Right ventricle myocardium superior (tissue), 1 donor: Measurements from ENCODE around the gene PLXNB2. TPM values are rescaled to one million over a fixed set of nuclear protein-coding genes. Genes with fewer than 3 reads are reported as not detected.
"Not testable (repeated sequence)": the region's sequence is repeated elsewhere in the genome, so short reads cannot be mapped to it uniquely, and the experiment has no call there.

Source experiments
- ATAC-seq: fragments of 200-7000 bp; cut with Tn5 transposase; one replicate; pipeline ENCODE4 v1.9.1; 2020; ENCODE audit warnings: mild to moderate bottlenecking; ENCODE audit not compliant: poor library complexity
- DNase-seq: peaks from one replicate; pipeline ENCODE4 v3.0.0-alpha.2; 2020
- intact Hi-C: fragments of 100-400 bp; cut with DNase I; formaldehyde crosslinking; loops from one replicate; pipeline ENCODE4 v1.11.2; 2022
- total RNA-seq: library from RNA; stranded (reverse); fragmentation: NEBNext Ultra II Directional; extraction: Animal tissue kit (Norgen Biotek cat#: 25700); gene quantifications from one replicate; pipeline ENCODE4 v1.2.1, GENCODE V29; 2021
- donor health status: DM: no; HTN: yes; CAD: no; lungs with severe emphysema.

PLXNB2 gene
- total RNA-seq, 1 donor from 2014 or later: 68.3 TPM

DNA sequence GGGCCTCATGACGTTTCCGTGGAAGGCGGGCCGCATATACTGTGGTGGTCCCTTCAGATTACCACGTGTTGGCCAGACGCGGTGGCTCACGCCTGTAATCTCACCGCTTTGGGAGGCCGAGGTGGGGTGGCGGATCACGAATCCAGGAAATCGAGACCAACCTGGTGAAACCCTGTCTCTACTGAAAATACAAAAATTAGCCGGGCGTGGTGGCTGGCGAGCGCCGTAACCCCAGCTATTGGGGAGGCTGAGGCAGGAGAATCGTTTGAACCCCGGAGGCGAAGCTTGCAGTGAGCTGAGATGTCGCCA, 20.2 kb upstream of the PLXNB2 start:
- ATAC-seq: no peak
- no peak for DNase-seq
- intact Hi-C loops: loop anchor here (5.0 kb wide), 2 partner anchors 50 to 75 kb away; partner anchors contain the start of gene HDAC10

DNA sequence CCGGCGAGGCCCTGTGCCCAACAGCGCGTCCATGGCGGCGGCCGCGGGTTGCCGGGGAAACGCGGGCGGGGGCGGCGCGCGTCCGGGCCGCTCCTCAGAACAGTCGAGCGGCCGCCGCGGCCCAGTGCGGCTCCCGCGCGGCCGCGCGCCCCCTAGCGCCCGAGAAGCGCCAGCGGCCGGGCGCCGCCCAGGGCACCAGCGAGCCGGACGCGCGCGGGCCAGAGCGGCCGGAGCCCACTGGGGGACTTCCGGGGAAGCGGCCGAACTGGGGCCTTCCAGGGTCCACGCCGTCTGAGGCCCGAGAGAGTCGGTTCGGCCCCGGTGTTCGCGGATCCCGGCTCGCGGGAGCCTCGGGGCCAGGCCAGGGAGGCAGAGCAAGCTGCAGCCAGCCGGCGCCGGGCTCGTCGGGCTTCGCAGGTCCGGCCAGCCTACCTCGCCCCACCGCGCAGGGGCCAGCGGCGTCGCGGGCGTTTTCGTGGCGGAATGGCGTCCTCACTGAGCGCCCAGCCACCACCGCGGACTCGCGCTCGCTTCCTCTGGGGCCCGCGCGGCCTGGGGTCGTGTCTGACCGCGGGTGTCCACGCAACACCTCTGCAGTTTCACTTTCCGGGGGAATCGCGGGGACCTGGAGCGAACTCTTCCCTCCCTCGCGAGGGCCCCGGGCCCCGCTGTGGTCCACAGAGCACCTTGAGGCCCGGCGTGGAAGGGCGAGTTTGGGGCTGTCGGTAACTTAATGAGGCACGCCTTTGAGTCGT, 19.7 kb upstream of the PLXNB2 start, which contains the start of gene DENND6B:
DENND6B (minus strand) TSS at position 57 of the 755 bp plus-strand sequence; CDS start at position 33, 24 bp downstream.
- peak; percentile 98 for ATAC-seq
- intact Hi-C loops: loop anchor here (5.0 kb wide), 2 partner anchors 50 to 75 kb away; partner anchors contain the start of gene HDAC10
- DNase-seq: peak; percentile 92

DNA sequence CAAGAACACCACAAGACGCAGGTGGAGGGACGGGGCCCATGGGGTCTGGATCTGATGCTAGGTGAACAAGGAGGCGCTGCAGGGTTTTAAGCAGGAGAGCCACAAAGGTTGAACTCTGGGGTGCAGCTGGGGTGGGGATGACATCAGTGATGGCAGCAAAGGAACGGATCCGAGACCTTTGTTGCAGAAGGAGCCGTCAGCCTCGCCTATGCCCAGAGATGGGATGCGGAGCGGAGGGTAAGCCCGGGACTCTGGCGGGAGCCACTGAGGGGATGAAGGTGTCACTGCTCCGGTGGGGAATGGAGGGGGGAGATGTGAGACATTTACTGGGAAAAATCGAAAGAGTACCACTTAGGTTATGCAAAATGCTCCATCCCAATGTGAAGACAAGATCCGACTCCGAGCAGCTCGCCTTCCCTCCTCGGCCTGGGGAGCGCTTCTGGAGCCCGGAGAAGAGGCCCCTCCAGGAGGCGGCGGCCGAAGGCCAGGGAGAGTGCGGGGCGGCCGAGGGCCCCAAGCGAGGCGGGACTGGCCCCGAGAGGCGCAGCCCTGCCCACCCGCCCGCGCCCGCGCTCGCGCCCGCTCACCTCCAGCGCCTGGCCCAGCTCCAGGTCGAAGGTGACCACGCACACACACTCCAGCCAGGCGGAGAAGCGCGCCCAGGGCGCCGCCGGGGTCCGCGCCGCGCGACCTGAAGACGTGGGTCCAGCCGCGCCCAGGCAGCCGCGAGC, 18.9 kb upstream of the PLXNB2 start:
- intact Hi-C loops: loop anchor here (5.0 kb wide), 2 partner anchors 49 to 74 kb away; partner anchors contain the start of gene HDAC10
- DNase-seq (no peak), ATAC-seq (peak; percentile 28)

DNA sequence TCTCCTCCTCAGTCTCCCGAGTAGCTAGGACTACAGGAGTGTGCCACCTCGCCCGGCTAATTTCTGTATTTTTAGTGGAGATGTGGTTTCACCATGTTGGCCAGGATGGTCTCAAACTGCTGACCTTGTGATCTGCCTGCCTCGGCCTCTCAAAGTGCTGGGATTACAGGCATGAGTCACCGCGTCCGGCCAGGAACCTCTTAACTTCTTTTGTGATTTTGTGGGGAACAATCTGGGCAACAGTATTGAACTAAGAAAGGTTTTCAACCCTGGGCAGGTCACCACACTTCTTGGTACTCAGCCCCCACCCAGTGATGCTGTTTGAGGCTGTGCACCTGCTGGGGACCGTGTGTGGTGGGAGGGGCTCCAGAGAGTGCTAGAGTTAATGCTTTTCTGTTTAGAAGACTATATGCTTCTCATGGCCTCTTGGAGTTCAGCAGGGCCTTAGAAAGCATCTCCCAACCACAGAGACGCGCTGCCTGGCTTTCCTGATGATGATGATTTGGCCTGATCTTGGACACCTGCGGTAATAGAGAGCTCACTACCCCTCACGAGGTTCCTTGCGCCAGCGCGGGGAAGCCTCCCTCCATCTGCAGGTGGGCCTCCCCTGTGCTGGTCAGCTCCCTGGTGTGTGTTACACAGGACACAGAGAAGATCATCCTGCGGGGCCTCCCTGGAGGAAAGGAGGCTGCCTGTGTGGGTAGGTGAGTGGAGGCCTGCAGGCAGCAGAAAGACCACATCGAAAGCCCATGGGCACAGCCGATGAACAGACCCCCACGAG, 18.2 kb upstream of the PLXNB2 start:
- DNase-seq (no peak), ATAC-seq (no peak)
- intact Hi-C loops: loop anchor here (5.0 kb wide), 2 partner anchors 48 to 73 kb away; partner anchors contain the start of gene HDAC10

DNA sequence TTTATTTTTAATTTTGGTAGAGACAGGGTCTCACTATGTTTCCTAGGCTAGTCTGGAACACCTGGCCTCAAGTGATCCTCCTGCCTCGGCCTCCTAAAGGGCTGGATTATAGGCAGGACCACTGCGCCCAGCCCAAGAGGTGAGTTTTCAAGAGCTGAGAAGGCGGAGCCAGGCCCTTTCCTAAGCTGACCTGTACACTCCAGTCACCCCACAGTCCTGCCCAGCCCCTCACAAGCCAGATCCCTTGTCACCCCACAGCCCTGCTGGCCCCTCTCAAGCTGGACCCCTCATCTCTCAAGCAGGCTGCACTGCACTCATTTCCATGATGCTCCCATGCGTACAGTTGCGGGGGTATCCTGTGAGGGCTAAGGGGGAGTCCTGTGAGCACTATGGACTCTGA, 16.5 kb upstream of the PLXNB2 start:
- intact Hi-C loops: no loop called here
- ATAC-seq: no peak
- no peak for DNase-seq

DNA sequence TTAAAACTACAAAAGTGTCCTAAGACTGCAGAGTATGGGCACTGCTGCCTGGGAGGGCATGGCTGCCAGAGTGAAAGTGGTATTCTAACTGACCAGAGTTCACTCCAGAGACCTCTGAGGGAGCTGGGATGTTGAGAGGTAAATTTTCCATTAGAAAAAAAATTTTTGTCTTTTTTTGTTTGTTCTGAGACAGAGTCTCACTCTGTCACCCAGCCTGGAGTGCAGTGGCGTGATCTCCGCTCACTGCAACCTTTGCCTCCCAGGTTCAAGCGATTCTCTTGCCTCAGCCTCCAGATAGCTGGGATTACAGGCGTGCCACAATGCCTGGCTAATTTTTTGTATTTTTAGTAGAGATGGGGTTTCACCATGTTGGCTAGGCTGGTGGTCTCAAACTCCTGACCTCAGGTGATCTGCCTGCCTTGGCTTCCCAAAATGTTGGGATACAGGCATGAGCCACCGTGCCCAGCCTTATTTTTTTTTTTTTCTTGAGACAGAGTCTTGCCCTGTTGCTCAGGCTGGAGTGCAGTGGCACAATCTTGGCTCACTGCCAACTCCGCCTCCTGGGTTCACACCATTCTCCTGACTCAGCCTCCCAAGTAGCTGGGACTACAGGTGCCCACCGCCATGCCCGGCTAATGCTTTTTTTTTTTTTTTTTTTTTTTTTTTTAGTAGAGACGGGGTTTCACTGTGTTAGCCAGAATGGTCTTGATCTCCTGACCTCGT, 15.1 kb upstream of the PLXNB2 start:
- intact Hi-C loops, ATAC-seq, DNase-seq: not testable (repeated sequence)

DNA sequence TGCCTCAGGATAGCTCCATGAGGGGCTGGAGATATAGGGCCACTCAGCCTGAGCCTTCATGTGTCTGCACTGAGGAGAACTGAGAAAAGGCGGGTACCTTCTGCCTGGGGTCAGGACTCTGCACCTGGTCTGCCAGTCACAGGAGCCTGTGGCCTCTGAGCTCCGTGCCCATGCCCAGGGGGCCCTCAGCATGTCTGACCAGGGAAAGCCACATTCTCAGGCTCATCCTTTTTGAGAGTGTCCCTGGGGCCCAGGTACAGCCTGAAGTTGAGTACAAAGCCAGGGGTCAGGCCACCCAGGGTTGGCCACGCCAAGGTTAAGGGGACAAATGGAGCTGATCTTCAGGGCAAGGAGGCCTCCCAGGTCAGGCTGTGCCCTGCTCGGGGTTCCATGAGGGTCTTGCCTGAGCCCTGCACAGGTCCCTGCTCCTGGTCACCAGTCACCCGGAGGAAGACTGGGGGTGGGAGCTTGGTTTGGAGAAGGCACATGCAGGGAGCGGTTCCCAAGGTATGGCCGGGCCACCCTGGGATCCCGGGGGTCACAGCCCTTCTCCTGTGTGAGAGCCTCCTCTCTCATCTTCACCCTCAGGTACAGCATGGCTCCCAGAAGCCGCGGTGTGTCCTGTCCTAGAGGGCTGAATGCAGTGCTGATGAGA, 13.4 kb upstream of the PLXNB2 start:
- intact Hi-C loops: no loop called here
- no peak for DNase-seq
- no peak for ATAC-seq

DNA sequence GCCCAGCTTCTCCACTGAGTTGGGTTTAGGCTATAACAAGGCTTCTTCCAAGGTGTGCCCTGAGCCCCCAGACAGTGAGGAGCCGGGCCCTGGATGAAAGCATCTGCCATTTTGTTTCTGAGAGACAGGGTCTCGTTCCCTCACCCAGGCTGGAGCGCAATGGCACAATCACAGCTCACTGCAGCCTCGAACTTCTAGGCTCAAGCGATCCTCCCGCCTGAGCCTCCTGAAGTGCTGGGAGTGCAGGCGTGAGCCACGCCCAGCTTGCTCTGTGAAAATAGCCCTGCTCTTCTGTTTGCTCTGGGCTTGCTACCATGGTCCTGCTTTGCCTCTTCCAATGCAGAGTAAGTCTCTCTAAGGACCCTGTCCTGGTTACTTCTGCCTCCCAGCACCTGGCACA, 12.7 kb upstream of the PLXNB2 start:
- intact Hi-C loops: no loop called here
- ATAC-seq (no peak), DNase-seq (no peak)

DNA sequence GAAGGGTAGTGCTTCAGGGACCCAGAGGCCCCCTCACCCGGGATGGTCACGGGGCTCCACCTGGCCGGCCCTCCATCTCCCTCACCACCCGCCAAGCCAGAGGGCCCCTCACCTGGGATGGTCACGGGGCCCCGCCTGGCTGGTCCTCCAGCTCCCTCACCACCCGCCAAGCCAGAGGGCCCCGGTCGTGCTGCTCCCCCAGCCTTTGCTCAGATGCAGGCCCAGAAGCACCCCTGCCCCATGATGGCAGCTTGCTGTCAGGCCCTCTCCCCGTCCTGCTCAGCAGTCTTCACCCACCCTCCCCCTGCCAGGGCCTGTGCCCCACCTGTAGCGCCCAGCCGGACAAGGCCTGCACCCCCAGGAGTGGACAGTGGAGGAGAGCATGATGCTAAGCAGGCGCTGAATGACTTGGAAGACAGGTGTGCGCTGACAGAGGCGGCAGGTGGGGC, 12.1 kb upstream of the PLXNB2 start:
- DNase-seq: no peak
- no peak for ATAC-seq
- intact Hi-C loops: no loop called here

DNA sequence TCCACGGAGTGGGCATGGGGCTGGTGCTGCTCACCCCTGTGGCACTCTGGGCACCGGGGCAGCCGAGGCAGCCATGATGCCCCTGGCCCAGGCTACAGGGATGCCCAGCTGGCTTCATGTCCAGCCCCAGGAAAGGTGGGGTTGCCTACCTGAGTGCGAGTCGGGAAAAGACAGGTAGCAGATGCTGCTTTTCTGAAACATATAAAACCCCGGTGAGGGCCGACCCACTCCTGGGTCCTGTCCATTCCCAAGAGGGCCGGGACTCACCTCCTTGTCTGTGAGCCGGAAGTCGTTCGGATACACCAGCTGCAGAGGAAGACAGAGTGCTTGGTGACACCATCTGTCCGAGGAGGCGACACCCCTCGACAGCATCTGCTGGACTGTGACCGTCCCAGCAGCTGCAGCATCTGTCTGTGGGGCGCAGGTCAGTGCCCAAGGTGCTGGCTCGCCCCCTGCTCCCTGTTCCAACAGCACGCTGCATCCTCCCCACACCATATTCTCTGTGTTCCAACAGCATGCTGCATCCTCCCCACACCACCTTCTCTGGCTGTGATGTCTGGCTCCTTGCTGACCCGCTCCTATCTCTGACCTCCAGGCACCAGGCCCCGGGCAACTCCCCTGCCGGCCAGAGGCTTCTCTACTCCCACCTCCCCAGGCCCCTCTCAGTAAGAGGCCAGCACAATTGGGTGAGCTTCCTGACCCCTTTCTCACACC, 11.4 kb upstream of the PLXNB2 start:
- intact Hi-C loops: no loop called here
- no peak for ATAC-seq
- no peak for DNase-seq

DNA sequence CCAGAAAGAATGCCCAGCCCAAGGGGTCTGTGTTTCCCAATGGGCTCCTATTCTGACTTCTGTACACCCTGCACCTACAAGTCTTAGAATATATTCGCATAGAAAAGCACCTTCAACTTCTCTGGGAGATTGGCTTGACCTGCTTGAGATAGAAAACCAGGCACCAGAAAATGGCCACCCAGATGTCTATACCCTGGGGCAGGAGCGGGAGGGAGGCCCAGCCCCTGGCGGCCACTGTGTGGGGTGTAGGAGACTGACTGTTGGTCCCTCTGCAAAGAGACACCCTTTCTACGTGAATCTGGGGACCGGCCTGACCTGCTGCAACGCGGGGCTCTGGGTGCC, 10.9 kb upstream of the PLXNB2 start:
- DNase-seq (no peak), ATAC-seq (no peak)
- intact Hi-C loops: no loop called here

DNA sequence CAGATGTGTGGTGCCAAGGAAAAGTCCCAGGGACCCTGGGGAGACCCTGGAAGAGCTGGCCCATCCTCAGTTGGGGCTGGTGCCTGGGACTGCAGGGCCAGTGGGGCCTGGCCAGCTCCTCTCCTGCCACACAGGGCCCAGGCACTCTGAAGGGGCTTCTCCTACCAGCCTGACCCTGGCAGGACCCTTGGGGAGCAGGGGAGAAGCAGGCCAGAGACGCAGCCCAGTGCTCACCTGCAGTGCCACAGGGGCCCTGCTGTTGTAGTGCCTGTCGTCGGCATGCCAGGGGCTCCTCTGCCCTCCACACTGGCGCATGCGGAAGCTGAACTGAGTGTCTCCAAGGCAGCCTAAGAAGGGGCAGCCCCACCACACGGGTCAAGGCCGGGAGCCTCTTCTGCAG, 10.2 kb upstream of the PLXNB2 start:
- ATAC-seq (no peak), DNase-seq (no peak)
- intact Hi-C loops: no loop called here

DNA sequence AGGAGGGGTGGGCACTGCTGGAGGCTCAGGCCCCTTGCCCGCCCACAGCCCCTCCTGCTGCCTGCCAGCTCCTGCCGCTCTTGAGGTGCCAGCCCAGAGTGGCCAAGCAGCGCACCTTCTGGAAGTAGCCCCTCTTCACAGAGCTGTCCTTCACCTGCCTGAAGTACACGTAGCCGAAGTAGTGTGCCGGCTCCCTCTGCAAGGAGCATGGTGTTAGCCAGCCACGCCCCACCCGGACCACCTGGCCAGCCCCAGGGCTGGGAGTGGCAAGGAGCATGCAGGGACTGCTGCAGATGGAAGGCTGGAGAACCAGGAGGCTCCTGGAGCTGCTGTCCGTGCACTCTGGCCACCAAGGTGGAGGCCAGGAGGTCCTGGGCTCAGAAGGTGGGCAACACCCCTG, 9.7 kb upstream of the PLXNB2 start:
- intact Hi-C loops: no loop called here
- ATAC-seq: no peak
- no peak for DNase-seq

DNA sequence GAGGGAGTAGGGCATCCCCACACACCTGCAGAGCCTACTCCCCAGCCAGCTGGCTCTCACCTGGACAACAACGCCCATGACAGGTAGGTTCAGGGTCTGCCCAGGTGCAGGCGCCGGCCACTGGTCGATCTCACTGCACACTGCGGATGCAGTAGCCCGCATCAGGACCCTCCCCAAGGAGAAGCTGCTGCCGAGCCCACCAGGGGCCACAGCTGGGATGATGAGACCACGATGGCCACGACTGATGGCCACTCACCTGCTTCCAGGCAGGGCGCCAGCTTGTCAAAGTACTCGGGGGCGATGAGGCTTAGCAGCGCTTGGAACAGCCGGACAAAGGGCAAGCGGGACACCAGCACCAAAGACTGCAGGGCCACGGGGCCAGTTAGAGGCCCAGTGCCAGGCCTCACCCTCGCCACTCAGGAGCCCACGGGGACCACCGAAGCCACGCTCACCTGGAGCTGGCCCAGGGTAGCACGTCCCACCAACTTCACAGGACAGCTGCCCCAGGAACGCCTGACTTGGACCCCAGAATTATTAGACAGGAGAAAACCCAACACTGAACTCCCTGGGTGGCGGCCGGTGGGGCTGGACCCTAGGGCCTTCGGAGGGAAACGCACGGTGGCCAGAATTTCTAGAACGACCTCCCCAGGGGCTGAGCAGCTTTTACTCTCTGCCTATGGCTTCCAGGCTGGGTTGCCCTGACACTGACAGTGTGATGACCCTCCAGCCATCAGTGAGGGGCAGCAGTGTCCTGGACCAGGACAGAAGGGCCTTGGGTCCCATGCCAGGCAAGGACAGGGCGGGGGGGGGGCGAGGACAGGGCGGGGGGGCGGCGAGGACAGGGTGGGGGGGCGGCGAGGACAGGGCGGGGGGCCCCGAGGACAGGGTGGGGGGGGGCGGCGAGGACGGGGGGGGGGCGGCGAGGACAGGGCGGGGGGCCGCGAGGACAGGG, 8.9 kb upstream of the PLXNB2 start:
- intact Hi-C loops: no loop called here
- no peak for DNase-seq
- no peak for ATAC-seq

DNA sequence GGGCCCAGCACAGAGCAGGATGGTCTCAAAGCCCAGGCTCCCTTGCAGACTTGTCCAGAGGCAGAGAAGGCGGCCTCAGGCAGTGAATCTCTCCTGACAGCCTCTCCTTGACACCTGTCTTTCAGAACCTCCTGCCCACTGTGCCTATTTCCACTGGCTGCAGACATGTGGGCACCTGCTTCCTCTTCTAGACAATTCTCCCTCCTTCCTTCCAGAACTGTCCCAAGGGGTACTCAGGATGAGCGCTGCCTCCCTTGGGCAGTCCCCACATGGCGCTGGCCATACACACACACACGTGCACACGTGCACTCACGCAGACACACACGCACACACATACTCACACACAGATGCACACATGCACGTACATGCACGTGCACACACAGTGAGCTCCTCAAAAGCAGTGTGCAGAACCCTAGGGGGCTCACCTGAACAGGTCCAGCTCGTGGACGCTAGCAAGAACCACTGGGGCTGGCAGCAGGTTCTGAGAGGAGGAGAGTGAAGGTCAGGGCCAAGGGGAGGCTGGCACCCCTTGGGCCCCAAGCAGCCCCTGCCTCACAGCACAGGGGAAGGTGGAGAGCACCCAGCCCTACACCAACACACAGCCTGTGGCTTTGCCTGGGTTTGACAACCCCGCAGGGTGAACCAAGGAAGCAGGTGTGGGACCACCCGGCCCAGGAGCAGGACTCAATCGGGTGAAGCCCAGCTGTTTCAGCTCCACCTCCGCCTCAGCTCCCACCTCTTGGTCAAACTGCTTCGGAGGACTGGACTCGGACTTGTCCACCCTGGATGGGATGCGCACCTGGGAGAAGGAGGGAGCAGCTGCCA, 8.1 kb upstream of the PLXNB2 start:
- ATAC-seq (no peak), DNase-seq (no peak)
- intact Hi-C loops: no loop called here
